GM19099 (cell line): ENCODE data around the gene ALDH3B1.

ENCODE experiments used
- POLR2A ChIP-seq: IDR thresholded peaks from 3 replicates; pipeline ENCODE4 v1.6.1; 2011; ENCODE audit warnings: low read depth; ENCODE audit not compliant: insufficient read length; ENCODE audit errors: extremely low read depth

Gene ALDH3B1

GRCh38 chr11:68074584-68075352 lies 64.6 kb downstream of the ALDH3B1 start:
- TF ChIP-seq POLR2A: no peak

- no peak for TF ChIP-seq POLR2A
Observed at GRCh38 chr11:68076371-68077042, 66.4 kb downstream of the ALDH3B1 start.

GRCh38 chr11:68077617-68078582 lies 67.8 kb downstream of the ALDH3B1 start:
- TF ChIP-seq POLR2A: no peak
